DND-41 (cell line): ENCODE data around the gene ATP5F1A.
A peak's percentile ranks its signal among the peaks of the same experiment; 100 is the strongest.

Experiments used
- ATAC-seq: fragments of 200-7000 bp; cut with Tn5 transposase; 3 replicates; pipeline ENCODE4 v1.9.1; 2021; ENCODE audit warnings: low read depth; ENCODE audit not compliant: insufficient read depth
- DNase-seq: peaks from one replicate; pipeline ENCODE4 v3.0.0-alpha.2; 2020
- H2AFZ ChIP-seq: 2 replicates; pipeline ENCODE4 v1.6.0; 2012; ENCODE audit warnings: low read depth, low read length
- H3K27ac ChIP-seq: 2 replicates; pipeline ENCODE4 v1.5.1; 2012; ENCODE audit warnings: low read length, inconsistent platforms
- H3K27me3 ChIP-seq: fragments of 200-600 bp; sonication (generic); 2 replicates; pipeline ENCODE4 v1.6.0; 2012; ENCODE audit warnings: low read length, mild to moderate bottlenecking, inconsistent platforms; ENCODE audit not compliant: insufficient read depth, poor library complexity
- H3K36me3 ChIP-seq: 2 replicates; pipeline ENCODE4 v1.5.1; 2012; ENCODE audit warnings: low read length, inconsistent platforms; ENCODE audit not compliant: insufficient read depth
- H3K4me1 ChIP-seq: 2 replicates; pipeline ENCODE4 v1.5.1; 2012; ENCODE audit warnings: mild to moderate bottlenecking, low read length; ENCODE audit not compliant: insufficient read depth
- H3K4me2 ChIP-seq: 2 replicates; pipeline ENCODE4 v1.6.0; 2012; ENCODE audit warnings: mild to moderate bottlenecking, moderate library complexity, low read length, inconsistent platforms; ENCODE audit not compliant: insufficient read depth
- H3K4me3 ChIP-seq, 2 experiments: fragments of 200-600 bp in 1 of 2; shearing (Covaris generic) in 1 of 2; 2 replicates each; pipeline ENCODE4 v1.5.1; 2012 to 2016; ENCODE audit warnings: inconsistent platforms in 2 of 2, low read length in 2 of 2, mild to moderate bottlenecking in 2 of 2, low read depth in 1 of 2, moderate library complexity in 1 of 2
- H3K79me2 ChIP-seq: 2 replicates; pipeline ENCODE4 v1.6.0; 2012; ENCODE audit warnings: low read length, inconsistent platforms; ENCODE audit not compliant: insufficient read depth
- H3K9ac ChIP-seq: 2 replicates; pipeline ENCODE4 v1.6.0; 2012; ENCODE audit warnings: low read depth, mild to moderate bottlenecking, inconsistent platforms, low read length, moderate library complexity
- H3K9me3 ChIP-seq: 2 replicates; pipeline ENCODE4 v1.5.1; 2012; ENCODE audit warnings: low read length, moderate library complexity, mild to moderate bottlenecking, inconsistent platforms; ENCODE audit not compliant: insufficient read depth, severe bottlenecking
- H4K20me1 ChIP-seq: 2 replicates; pipeline ENCODE4 v1.6.0; 2012; ENCODE audit warnings: low read length; ENCODE audit not compliant: insufficient read depth
- EZH2 ChIP-seq: IDR thresholded peaks from 3 replicates; pipeline ENCODE4 v1.6.1; 2012; ENCODE audit warnings: borderline replicate concordance, low read depth, mild to moderate bottlenecking, moderate library complexity, low read length, inconsistent platforms; ENCODE audit not compliant: severe bottlenecking
- TF ChIP-seq, protein P1 (sequence below): IDR thresholded peaks from 2 replicates; pipeline ENCODE4 v1.5.1; 2012; ENCODE audit warnings: borderline replicate concordance, low read length, moderate library complexity, mild to moderate bottlenecking; ENCODE audit not compliant: poor library complexity, severe bottlenecking; ENCODE audit errors: extremely low read depth

The ATP5F1A gene

DNA sequence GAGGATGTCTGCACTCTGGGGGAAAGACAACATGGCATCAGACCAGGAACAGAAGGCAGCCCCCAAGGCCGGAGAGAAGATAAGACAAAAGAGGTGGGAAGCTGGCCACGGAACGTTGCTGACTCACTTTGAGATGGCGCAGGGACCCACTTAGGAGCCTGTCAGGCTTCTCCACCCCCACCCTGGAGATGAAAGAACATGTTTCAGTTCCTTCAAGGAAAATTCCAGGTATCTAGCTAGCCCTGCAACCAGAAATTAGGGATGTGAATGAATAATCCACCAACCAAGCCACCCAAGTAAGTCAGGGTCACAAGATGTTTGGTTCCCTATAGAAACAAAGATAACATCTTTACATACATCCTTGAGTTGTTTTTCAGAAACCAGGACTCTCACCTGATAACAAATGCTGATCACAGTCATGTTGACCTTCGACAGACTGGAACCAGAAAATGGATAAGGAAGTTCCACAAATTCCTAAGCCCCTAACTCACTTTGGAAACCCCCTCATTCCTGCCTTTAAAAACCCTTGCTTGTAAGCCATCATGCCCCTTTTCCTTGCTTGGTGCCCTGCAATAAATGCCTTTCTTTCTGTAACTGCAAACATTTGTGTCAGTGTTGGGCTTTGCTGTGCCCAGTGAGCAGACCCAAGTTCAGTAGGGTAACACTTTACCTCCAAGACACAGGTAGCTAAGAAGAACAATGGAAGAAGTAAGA is 57.9 kb downstream of the ATP5F1A start:
- ATAC-seq: no peak

DNA sequence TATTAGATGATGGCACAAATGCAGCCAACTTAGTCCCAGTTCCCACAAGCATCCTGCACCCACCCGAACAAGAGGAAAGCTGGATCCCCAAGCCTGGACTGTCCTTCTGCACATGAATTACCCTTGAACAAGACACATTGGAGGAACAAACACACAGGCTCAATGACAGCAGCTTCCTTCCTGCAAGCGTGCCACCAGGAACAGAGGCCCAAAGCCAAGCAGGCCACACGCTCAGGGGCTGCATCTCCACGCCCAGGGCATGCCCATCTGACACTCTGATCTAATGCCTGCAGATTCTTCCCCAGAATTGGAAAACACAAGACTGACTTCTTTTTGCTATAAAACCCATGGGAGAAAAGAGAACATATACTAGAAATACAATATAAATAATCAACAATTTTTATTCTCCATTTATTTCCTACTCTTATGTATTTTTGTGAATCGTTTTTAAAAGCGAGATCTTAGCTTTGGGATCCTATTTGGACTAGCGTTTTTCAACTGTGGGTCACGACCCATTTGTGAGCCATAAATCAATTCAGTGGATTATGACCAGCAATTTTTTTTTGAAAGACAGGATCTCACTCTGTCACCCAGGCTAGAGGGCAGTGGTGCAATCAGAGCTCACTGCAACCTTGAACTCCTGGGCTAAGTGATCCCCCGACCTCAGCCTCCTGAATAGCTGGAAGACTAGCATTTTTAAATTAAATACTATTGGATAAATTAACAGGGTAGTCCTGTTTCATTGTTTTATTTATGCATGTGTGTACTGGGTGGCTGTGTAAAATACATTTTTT is 60.4 kb downstream of the ATP5F1A start:
- DNase-seq: no peak
- Histone ChIP-seq H3K9ac (no peak overlapping the region), H3K4me1 (peaks cover 20% of the 10 kb centered on the region), H3K9me3 (no peaks in the 10 kb centered on the region), H4K20me1 (no peaks in the 10 kb centered on the region), H3K4me3 (no peak overlapping the region), H2AFZ (no peak overlapping the region), H3K79me2 (no peaks in the 10 kb centered on the region), H3K36me3 (no peaks in the 10 kb centered on the region), H3K4me2 (no peak overlapping the region), H3K27me3 (no peaks in the 10 kb centered on the region), H3K27ac (no peak overlapping the region)
- TF ChIP-seq EZH2: no peak
- TF ChIP-seq, protein P1, sequence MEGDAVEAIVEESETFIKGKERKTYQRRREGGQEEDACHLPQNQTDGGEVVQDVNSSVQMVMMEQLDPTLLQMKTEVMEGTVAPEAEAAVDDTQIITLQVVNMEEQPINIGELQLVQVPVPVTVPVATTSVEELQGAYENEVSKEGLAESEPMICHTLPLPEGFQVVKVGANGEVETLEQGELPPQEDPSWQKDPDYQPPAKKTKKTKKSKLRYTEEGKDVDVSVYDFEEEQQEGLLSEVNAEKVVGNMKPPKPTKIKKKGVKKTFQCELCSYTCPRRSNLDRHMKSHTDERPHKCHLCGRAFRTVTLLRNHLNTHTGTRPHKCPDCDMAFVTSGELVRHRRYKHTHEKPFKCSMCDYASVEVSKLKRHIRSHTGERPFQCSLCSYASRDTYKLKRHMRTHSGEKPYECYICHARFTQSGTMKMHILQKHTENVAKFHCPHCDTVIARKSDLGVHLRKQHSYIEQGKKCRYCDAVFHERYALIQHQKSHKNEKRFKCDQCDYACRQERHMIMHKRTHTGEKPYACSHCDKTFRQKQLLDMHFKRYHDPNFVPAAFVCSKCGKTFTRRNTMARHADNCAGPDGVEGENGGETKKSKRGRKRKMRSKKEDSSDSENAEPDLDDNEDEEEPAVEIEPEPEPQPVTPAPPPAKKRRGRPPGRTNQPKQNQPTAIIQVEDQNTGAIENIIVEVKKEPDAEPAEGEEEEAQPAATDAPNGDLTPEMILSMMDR: no peak
- no peak for ATAC-seq

More for the DNA sequence above, 57.9 kb downstream of the ATP5F1A start:
- no peak overlapping the region for H3K9ac ChIP-seq
- H3K4me2 ChIP-seq: no peak overlapping the region
- no peaks in the 10 kb centered on the region for H4K20me1 ChIP-seq
- TF ChIP-seq, protein P1: no peak
- no peak for TF ChIP-seq EZH2
- no peak overlapping the region for H2AFZ ChIP-seq
- no peaks in the 10 kb centered on the region for H3K9me3 ChIP-seq
- H3K4me1 ChIP-seq: peaks cover 27% of the 10 kb centered on the region
- H3K79me2 ChIP-seq: no peaks in the 10 kb centered on the region
- no peak overlapping the region for H3K4me3 ChIP-seq
- no peaks in the 10 kb centered on the region for H3K27me3 ChIP-seq
- DNase-seq: no peak
- no peaks in the 10 kb centered on the region for H3K36me3 ChIP-seq
- 0 out of 2 replicates have a peak overlapping the region, but pooled peaks have one; percentile 16 for H3K27ac ChIP-seq

DNA sequence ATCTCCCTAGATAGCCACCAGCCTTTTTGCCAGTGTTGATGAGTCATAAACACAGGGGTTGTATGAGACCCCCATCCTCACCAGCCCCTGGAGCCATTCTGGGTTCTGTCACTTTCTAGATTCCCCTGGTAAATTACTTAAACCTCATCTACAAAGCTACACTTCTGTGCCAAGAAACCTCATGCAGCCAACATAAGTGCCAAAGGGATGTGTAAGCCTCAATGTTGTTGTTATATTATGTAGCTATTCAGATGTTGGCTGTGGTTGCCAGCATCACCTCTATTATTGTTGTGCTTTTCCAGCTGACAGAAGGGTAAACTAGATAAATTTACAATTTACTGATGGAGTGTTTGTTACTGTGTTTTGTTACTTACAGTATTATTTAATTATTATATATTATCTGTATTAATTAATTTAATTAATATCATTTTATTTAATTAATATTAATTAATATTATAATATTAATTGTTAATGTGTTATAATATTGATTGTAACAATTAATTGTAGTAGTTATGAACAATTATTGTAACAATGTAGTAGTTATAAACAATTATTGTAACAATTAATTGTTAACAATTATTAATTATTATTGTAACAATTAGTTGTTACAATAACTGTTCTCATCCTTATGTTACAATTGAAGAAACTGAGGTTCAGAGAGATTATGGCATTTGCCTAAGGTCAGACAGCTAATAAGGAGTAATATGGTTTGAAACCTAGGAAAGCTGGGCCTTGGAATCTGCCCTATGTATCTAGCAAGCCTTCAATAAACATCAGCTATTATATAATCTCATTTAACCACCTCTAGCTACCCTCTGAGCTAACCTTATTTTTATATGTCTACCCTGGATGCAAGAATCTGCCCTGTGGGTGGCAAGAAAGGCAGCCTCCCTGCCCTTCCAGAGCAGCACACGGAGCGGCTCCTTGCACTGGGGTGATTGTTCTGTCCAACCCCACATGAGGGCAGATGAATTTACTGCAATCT is 62.1 kb downstream of the ATP5F1A start:
- no peak for DNase-seq

More for the DNA sequence above, 62.1 kb downstream of the ATP5F1A start:
- no peaks in the 10 kb centered on the region for H3K36me3 ChIP-seq
- no peaks in the 10 kb centered on the region for H3K27me3 ChIP-seq
- no peaks in the 10 kb centered on the region for H3K9me3 ChIP-seq
- H3K4me1 ChIP-seq: peaks cover 7% of the 10 kb centered on the region
- TF ChIP-seq, protein P1: no peak
- no peak for TF ChIP-seq EZH2
- no peak overlapping the region for H3K9ac ChIP-seq
- H2AFZ ChIP-seq: no peak overlapping the region
- no peak overlapping the region for H3K4me3 ChIP-seq
- no peak overlapping the region for H3K27ac ChIP-seq
- ATAC-seq: no peak; the same call in 2 of the 3 replicates
- H3K4me2 ChIP-seq: no peak overlapping the region
- no peaks in the 10 kb centered on the region for H4K20me1 ChIP-seq
- no peaks in the 10 kb centered on the region for H3K79me2 ChIP-seq
